GM19025 (cell line): ENCODE data around the gene CALN1.
"Not testable (repeated sequence)": the region's sequence is repeated elsewhere in the genome, so short reads cannot be mapped to it uniquely, and the experiment has no call there.

ENCODE experiments used
- ATAC-seq: cut with Tn5 transposase; IDR thresholded peaks from one replicate; pipeline ENCODE4 v1.9.1; 2021; ENCODE audit warnings: mild to moderate bottlenecking, low read depth, moderate library complexity; ENCODE audit not compliant: unreplicated experiment

CALN1 gene

DNA sequence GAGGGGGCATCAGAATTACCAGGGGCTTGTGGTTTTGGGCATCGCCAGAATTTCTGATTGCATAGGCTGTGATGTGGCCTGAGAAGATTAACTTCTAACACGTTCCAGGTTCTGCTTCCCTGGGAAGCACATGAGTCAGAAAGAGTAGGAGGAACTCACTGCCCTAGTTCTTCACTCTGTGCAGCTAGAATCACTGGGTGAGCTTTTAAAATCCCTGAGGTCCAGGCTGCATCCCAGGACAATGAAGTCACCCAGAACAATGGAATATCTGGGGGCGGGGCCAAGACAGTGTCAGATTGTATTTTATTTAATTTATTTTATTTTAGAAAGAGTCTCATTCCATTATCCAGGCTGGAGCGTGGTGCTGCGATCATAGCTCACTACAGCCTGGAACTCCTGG lies 636.5 kb downstream of the CALN1 start:
- ATAC-seq: no peak

DNA sequence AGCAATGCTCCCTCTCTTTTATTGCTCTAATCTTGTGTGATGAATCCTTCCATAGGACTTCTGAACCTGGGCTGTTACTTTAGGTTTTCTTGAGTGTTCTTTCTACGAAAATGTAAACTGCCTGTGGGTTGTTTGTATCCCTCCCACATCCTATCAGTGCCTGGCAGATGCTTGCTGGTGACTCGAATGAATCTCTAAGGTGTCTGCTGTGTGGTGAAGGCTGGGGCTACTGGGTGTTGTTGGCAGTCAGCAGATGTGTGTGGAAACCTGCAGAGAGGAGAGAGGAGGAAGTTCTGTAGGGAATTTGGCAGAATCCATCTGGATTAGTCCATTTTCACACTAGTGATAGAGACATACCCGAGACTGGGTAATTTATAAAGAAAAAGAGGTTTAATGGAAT lies 639.4 kb downstream of the CALN1 start:
- no peak for ATAC-seq

DNA sequence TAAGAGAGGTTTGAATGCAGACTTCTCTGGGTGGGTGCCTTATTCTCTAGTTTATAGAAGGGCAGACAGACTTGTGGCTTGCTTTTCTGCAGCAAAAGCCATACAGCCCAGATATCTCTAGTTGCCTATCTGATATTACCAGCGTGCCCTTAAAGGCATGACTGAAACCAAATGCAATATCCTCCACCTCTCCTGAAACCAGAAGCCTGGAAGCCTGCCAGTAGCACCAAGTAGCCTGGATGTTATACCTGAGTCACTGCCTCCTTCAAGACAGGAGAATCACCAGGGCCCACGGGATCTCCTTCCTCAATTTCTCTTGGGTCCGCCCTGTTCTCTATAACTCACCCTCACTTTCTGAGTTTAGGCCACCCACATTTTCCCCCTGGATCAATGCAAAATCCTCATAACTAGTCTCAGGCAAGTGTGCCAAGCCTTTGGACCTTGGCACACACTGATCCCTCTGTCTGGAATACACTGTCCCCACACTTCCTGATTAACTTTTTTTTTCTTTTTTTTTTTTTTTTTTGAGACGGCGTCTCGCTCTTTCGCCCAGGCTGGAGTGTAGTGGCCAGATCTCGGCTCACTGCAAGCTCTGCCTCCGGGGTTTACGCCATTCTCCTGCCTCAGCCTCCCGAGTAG lies 641.8 kb downstream of the CALN1 start:
- ATAC-seq: no peak

DNA sequence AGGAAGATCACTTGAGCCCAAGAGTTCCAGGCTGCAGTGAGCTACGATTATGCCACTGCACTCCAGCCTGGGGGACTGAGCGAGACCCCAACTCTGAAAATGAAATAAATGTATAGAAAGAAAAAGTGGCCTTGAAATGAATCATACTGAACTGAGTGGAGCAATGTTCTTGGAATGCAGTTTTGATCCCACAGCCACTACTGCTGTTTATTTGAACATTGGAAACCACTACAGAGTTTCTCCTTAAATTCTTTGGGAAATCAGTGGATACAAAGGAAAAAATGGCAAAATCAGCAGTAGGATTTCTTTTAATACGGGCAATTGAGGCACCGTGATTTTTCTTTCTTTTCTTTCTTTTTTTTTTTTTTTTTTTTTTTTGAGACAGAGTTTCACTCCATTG lies 642.8 kb downstream of the CALN1 start:
- no peak for ATAC-seq

- no peak for ATAC-seq
Measured at GRCh38 chr7:71768450-71768849, 643.7 kb downstream of the CALN1 start.

DNA sequence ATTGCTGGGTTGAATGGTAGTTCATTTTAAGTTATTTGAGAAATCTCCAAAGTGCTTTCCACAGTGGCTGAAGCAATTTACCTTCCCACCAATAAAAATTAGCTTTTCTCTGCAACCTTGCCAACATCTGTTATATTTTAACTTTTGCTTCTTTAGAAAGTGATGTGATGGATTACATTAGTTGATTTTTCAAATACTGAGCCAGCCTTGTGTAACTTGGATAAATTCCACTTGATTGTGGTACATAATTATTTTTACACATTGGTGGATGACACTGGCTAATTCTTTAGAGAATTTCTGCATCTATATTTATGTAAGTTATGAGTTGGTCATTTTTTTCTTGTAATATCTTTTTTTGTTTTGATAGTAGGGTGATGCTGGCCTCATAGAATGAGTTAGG lies 646.1 kb downstream of the CALN1 start:
- ATAC-seq: no peak

- ATAC-seq: no peak
Measured at GRCh38 chr7:71761336-71761735, 650.8 kb downstream of the CALN1 start.

DNA sequence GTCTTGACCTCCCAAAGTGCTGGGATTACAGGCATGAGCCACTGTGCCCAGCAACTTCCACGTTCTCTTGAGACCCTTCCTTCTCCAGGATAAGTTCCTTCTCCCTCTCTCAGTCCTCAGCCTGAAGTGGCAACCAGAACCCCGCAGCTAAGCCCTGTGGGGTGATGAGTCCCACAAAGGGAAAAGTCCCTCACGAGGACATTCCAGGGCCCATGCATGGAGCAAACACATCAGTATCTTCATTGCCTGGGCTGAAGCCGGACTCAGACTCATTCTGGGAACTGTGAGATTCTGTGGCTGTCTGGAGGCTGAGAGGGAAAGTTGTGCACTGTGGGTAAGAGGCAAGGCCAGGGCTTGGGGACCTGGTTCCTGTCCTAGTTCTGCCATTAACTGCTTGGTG lies 657.3 kb downstream of the CALN1 start:
- ATAC-seq: no peak

GRCh38 chr7:71753956-71754664 lies 658.0 kb downstream of the CALN1 start:
- ATAC-seq: no peak

- no peak for ATAC-seq
Measured at GRCh38 chr7:71753236-71753635, 658.9 kb downstream of the CALN1 start.

- ATAC-seq: no peak
Measured at GRCh38 chr7:71752171-71752935, 659.8 kb downstream of the CALN1 start.

GRCh38 chr7:71750290-71750689 lies 661.8 kb downstream of the CALN1 start:
- ATAC-seq: no peak

- no peak for ATAC-seq
Measured at GRCh38 chr7:71746006-71746405, 666.1 kb downstream of the CALN1 start.

GRCh38 chr7:71740174-71740560 lies 672.0 kb downstream of the CALN1 start:
- no peak for ATAC-seq

DNA sequence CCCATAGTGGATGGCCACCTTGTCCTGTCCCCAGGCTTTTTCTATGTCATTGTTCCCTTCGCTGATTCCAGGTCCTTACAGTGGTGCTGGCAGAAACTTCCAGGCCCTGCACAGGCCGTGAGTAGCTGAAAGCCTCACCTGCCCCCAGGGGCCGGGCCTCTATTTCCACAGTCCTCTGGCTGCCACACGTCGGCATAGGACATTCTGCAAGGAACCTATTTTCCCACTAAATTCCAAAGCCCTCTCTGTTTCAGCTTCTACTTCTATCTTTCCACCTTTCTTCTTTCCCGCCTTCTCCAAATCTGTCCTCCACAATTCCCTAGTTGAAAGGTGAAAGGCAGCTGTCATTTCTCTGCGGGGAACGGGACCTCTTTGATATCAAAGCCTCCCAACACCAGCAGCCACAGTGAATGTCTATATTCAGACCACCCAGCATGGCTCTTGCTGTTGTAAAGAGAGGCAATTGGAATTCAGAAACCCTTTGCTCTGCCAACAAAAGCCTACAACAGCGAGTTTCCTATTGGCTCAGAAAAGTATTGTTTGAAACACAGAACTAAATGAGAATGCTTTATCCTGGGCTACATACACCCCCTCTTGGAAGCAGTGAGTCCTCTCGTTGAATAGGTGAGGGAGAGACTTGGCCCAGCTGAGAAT lies 672.5 kb downstream of the CALN1 start:
- no peak for ATAC-seq

GRCh38 chr7:71737931-71738540 lies 674.1 kb downstream of the CALN1 start:
- ATAC-seq: not testable (repeated sequence)

GRCh38 chr7:71735961-71736556 lies 676.1 kb downstream of the CALN1 start:
- ATAC-seq: no peak

- no peak for ATAC-seq
Measured at GRCh38 chr7:71733107-71733870, 678.8 kb downstream of the CALN1 start.

DNA sequence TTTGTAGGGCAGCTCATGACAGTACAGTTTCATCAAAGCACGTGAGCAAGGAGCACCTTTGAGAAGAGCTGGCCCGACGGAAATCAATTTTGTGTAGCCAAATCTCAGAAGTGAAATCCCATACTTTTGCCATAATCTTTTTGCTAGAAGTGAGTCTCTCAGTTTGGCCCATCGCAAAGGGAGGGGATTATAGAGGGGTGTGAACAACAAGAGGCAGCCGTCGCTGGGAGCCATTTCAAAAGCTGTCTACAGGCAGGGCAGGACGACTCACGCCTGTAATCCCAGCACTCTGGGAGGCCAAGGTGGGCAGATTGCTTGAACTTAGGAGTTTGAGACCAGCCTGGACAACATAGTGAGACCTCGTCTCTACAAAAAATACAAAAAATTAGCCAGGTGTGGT lies 680.4 kb downstream of the CALN1 start:
- no peak for ATAC-seq
